GM12878 (cell line): Measurements from ENCODE around the gene EYS. TPM values are rescaled to one million over a fixed set of nuclear protein-coding genes. Genes with fewer than 3 reads are reported as not detected.

Experiments
- ATAC-seq: fragments of 200-7000 bp; cut with Tn5 transposase; 3 replicates; pipeline ENCODE4 v1.9.1; 2020; ENCODE audit warnings: mild to moderate bottlenecking, moderate library complexity
- BruUV-seq: library from RNA; stranded (reverse); fragments of 400-500 nt; replicated peaks from 2 replicates; lab custom pipeline; 2021; lab: Mats Ljungman, UMichigan
- CTCF ChIA-PET: fragments of 300-600 bp; sonication (Branson Sonifier 250); formaldehyde crosslinking; extraction: SDS; loops from one replicate; lab custom pipeline; 2021; ENCODE audit warnings: inconsistent platforms; lab: Yijun Ruan, JAX
- POLR2A ChIA-PET: fragments of 350-600 bp; formaldehyde crosslinking; extraction: SDS; loops from one replicate; lab custom pipeline; 2021; ENCODE audit warnings: inconsistent platforms; lab: Charles Lee
- RAD21 ChIA-PET: fragments of 300-600 bp; sonication (Branson Sonifier 250); formaldehyde crosslinking; loops from one replicate; lab custom pipeline; 2023; ENCODE audit warnings: antibody characterized with exemption; ENCODE audit not compliant: unreplicated experiment; lab: Charles Lee
- SMC1A ChIA-PET: fragments of 300-600 bp; sonication (Branson Sonifier 250); formaldehyde crosslinking; loops from one replicate; lab custom pipeline; 2023; ENCODE audit not compliant: unreplicated experiment, uncharacterized antibody; lab: Charles Lee
- DNase-seq: peaks from one replicate; pipeline ENCODE4 v3.0.0-alpha.2; 2011; ENCODE audit warnings: low read depth, low spot score
- FAIRE-seq: peaks from 3 replicates; lab custom pipeline; 2011; peaks lifted over from hg19 to GRCh38; lab: Jason Lieb, UNC
- H2AFZ ChIP-seq: 2 replicates; pipeline ENCODE4 v1.6.0; 2011; ENCODE audit warnings: low read depth, low read length, control low read depth; ENCODE audit not compliant: control insufficient read depth
- H3K27ac ChIP-seq: 2 replicates; pipeline ENCODE4 v1.5.1; 2011; ENCODE audit warnings: control low read depth; ENCODE audit not compliant: control insufficient read depth, insufficient read depth
- H3K27me3 ChIP-seq, 2 experiments: replicated peaks in 1 of 2; 2 replicates each; pipeline versions ENCODE4 v1.6.0 to v1.6.1; 2011; ENCODE audit warnings: low read length in 1 of 2; ENCODE audit not compliant: control insufficient read depth in 2 of 2, insufficient read depth in 2 of 2
- H3K36me3 ChIP-seq, 2 experiments: 2 replicates each; pipeline ENCODE4 v1.5.1; 2011; ENCODE audit warnings: low read length in 1 of 2; ENCODE audit not compliant: control insufficient read depth in 2 of 2, insufficient read depth in 2 of 2
- H3K4me1 ChIP-seq: 2 replicates; pipeline ENCODE4 v1.6.1; 2011; ENCODE audit warnings: mild to moderate bottlenecking, low read length, moderate library complexity, mixed read lengths; ENCODE audit not compliant: control insufficient read depth, insufficient read depth
- H3K4me2 ChIP-seq: 2 replicates; pipeline ENCODE4 v1.6.0; 2011; ENCODE audit warnings: control low read depth; ENCODE audit not compliant: control insufficient read depth, insufficient read depth
- H3K4me3 ChIP-seq: fragments of 200-600 bp; sonication (generic); 2 replicates; pipeline ENCODE4 v1.5.1; 2016
- H3K79me2 ChIP-seq: 2 replicates; pipeline ENCODE4 v1.6.0; 2011; ENCODE audit warnings: low read length; ENCODE audit not compliant: control insufficient read depth, insufficient read depth
- H3K9ac ChIP-seq: 2 replicates; pipeline ENCODE4 v1.8.0; 2011; ENCODE audit warnings: low read length, control low read depth, mixed read lengths; ENCODE audit not compliant: control insufficient read depth, insufficient read depth
- H3K9me3 ChIP-seq: replicated peaks from 3 replicates; pipeline ENCODE4 v1.5.1; 2011; ENCODE audit warnings: mild to moderate bottlenecking, low read length; ENCODE audit not compliant: control insufficient read depth, insufficient read depth
- H4K20me1 ChIP-seq: 2 replicates; pipeline ENCODE4 v1.6.0; 2011; ENCODE audit not compliant: control insufficient read depth, insufficient read depth
- BACH1 ChIP-seq: fragments of 450-650 bp; IDR thresholded peaks from 2 replicates; pipeline ENCODE4 v1.6.1; 2017; ENCODE audit warnings: mild to moderate bottlenecking, borderline replicate concordance
- CBX3 ChIP-seq: fragments of 200-600 bp; sonication (generic); IDR thresholded peaks from 2 replicates; pipeline ENCODE4 v1.6.1; 2016; ENCODE audit warnings: low read depth, borderline replicate concordance
- CHD1 ChIP-seq: IDR thresholded peaks from 2 replicates; pipeline ENCODE4 v1.6.1; 2012; ENCODE audit warnings: low read depth, low read length, improper control_type of control experiment
- CREM ChIP-seq: IDR thresholded peaks from 2 replicates; pipeline ENCODE4 v1.6.1; 2014; ENCODE audit warnings: antibody characterized with exemption, low read depth
- FOXK2 ChIP-seq: fragments of 450-650 bp; IDR thresholded peaks from 2 replicates; pipeline ENCODE4 v1.6.1; 2017; ENCODE audit warnings: mild to moderate bottlenecking, moderate library complexity
- FOXM1 ChIP-seq: IDR thresholded peaks from 2 replicates; pipeline ENCODE4 v1.6.1; 2012; ENCODE audit warnings: low read depth, mild to moderate bottlenecking, inconsistent platforms, low read length, moderate library complexity
- IRF4 ChIP-seq: IDR thresholded peaks from 2 replicates; pipeline ENCODE4 v1.6.1; 2011; ENCODE audit warnings: low read depth, low read length
- KLF5 ChIP-seq: fragments of 450-650 bp; IDR thresholded peaks from 2 replicates; pipeline ENCODE4 v1.6.1; 2014; ENCODE audit warnings: mild to moderate bottlenecking; ENCODE audit not compliant: partially characterized antibody
- RELB ChIP-seq: fragments of 450-650 bp; IDR thresholded peaks from 2 replicates; pipeline ENCODE4 v1.6.1; 2017; ENCODE audit warnings: low read depth, mild to moderate bottlenecking, moderate library complexity
- USF2 ChIP-seq: IDR thresholded peaks from 2 replicates; pipeline ENCODE4 v1.6.1; 2011; ENCODE audit warnings: low read depth, low read length, improper control_type of control experiment, borderline replicate concordance
- WRNIP1 ChIP-seq: IDR thresholded peaks from 2 replicates; pipeline ENCODE4 v1.6.1; 2011; ENCODE audit warnings: low read depth, low read length, improper control_type of control experiment, borderline replicate concordance
- WGBS: methylation state at CpG from one replicate; pipeline ENCODE4 v1.1.6; 2016; ENCODE audit warnings: low lambda C conversion rate; ENCODE audit not compliant: insufficient replicate concordance, insufficient coverage; ENCODE audit errors: missing lambda C conversion rate; 5-methylcytosine and 5-hydroxymethylcytosine counted together
- in situ Hi-C: fragments of 300-500 bp; cut with MboI; formaldehyde crosslinking; loops from 9 replicates; pipeline ENCODE4 v1.14.3; 2018; ENCODE audit warnings: mixed read lengths
- intact Hi-C: fragments of 100-400 bp; cut with micrococcal nuclease; formaldehyde crosslinking; loops from one replicate; pipeline ENCODE4 v1.14.2; 2022; ENCODE audit not compliant: unreplicated experiment
- polyA plus RNA-seq, 11 experiments: library from polyadenylated mRNA; depleted of rRNA in 4 of 11; unstranded in 6 of 11; stranded (reverse) in 5 of 11; fragments of >200 nt; fragmentation: Nextera tagmentation in 4 of 11; fragmentation: Illumina TruSeq in 1 of 11; extraction: Ambion mirVana in 4 of 11; extraction: Trizol in 1 of 11; gene quantifications; 1 replicate in 1 of 11; 2 replicates in 10 of 11; pipeline versions ENCODE4 v1.2.1 to v1.2.3, GENCODE V29; 2011 to 2016; ENCODE audit warnings: inconsistent platforms in 2 of 11, missing spikeins in 2 of 11, low read depth in 1 of 11
- total RNA-seq, 4 experiments: library from RNA; depleted of rRNA in 3 of 4; stranded (reverse); fragments of >200 nt in 3 of 4; fragmentation: Illumina TruSeq in 1 of 4; extraction: Trizol in 1 of 4; gene quantifications; 2 replicates each; pipeline versions ENCODE4 v1.2.1 to v1.2.3, GENCODE V29; 2013 to 2021
- TF ChIP-seq, protein P1 (sequence below): fragments of 450-650 bp; IDR thresholded peaks from 2 replicates; pipeline ENCODE4 v1.6.1; 2016; ENCODE audit warnings: mild to moderate bottlenecking

The EYS gene
- total and polyA plus RNA-seq, 10 of the 15 experiments (the other 5 are each of a cell fraction or from before 2014, with no cell fraction given) = under 0.01 to 0.14 (median 0.02) TPM; not detected in 1

GRCh38 chr6:64932486-64932885, 774.5 kb downstream of the EYS start:
- SMC1A ChIA-PET = no interaction called here
- FAIRE-seq (no peak), ATAC-seq (no peak), DNase-seq (no peak)
- Histone ChIP-seq H3K27me3 (no peaks in the 10 kb centered on the region), H2AFZ (no peak overlapping the region), H4K20me1 (no peaks in the 10 kb centered on the region), H3K4me3 (no peak overlapping the region), H3K79me2 (no peaks in the 10 kb centered on the region), H3K9me3 (no peaks in the 10 kb centered on the region), H3K4me1 (no peaks in the 10 kb centered on the region), H3K4me2 (no peak overlapping the region), H3K27ac (no peak overlapping the region), H3K36me3 (no peaks in the 10 kb centered on the region), H3K9ac (no peak overlapping the region)
- intact Hi-C loops (no loop called here), in situ Hi-C loops (no loop called here)
- RAD21 ChIA-PET = no interaction called here
- POLR2A ChIA-PET = no interaction called here
- WGBS = 0% methylated on average over 1 of the region's 1 CpG
- CTCF ChIA-PET = no interaction called here
- no TSS peak for BruUV-seq
- TF ChIP-seq KLF5 (no peak), IRF4 (no peak), FOXM1 (no peak)

DNA sequence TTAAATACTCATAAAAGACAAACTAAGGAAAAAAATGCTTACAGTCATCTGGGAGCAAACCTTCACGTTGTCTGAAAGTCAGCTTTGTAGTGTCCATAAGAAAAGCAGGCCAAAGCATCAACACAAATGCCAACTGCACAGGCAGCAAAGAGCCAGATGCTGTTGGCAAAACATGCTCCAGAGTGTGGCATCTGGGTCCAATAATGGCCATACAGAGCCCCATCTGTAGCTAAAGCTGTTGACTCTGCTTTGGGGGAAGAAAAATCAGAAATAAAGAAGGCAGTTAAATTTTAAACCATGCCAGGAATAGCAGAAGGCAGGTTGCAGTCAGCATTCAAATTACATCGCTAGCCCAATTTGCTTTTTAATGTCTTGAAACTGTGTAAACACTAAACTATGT, 776.3 kb downstream of the EYS start:
- RAD21 ChIA-PET = no interaction called here
- Histone ChIP-seq H3K9me3 (no peaks in the 10 kb centered on the region), H3K36me3 (no peaks in the 10 kb centered on the region), H3K9ac (no peak overlapping the region), H4K20me1 (no peaks in the 10 kb centered on the region), H3K4me2 (no peak overlapping the region), H3K4me1 (no peaks in the 10 kb centered on the region), H3K27me3 (no peaks in the 10 kb centered on the region), H3K4me3 (no peak overlapping the region), H3K27ac (no peak overlapping the region), H2AFZ (no peak overlapping the region), H3K79me2 (no peaks in the 10 kb centered on the region)
- intact Hi-C loops (no loop called here), in situ Hi-C loops (no loop called here)
- no peak for FAIRE-seq
- no TSS peak for BruUV-seq
- 47% methylated on average over 2 of the region's 2 CpGs for whole genome bisulfite sequencing
- ATAC-seq = no peak
- SMC1A ChIA-PET = no interaction called here
- CTCF ChIA-PET = no interaction called here
- DNase-seq = no peak
- POLR2A ChIA-PET = no interaction called here
- TF ChIP-seq USF2 = no peak
- TF ChIP-seq BACH1 = no peak
- TF ChIP-seq, protein P1, sequence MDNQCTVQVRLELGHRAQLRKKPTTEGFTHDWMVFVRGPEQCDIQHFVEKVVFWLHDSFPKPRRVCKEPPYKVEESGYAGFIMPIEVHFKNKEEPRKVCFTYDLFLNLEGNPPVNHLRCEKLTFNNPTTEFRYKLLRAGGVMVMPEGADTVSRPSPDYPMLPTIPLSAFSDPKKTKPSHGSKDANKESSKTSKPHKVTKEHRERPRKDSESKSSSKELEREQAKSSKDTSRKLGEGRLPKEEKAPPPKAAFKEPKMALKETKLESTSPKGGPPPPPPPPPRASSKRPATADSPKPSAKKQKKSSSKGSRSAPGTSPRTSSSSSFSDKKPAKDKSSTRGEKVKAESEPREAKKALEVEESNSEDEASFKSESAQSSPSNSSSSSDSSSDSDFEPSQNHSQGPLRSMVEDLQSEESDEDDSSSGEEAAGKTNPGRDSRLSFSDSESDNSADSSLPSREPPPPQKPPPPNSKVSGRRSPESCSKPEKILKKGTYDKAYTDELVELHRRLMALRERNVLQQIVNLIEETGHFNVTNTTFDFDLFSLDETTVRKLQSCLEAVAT = no peak
- TF ChIP-seq CHD1 = no peak
- no peak for TF ChIP-seq CREM
- TF ChIP-seq RELB = no peak
- TF ChIP-seq FOXK2 = no peak
- no peak for TF ChIP-seq CBX3
- no peak for TF ChIP-seq WRNIP1
